HG03159 (cell line): ENCODE results near the gene IL17RB.

Experiments used
- ATAC-seq: cut with Tn5 transposase; IDR thresholded peaks from one replicate; pipeline ENCODE4 v1.9.1; 2021; ENCODE audit warnings: mild to moderate bottlenecking, moderate library complexity; ENCODE audit not compliant: unreplicated experiment

The IL17RB gene

GRCh38 chr3:53828581-53828980, 17.8 kb upstream of the IL17RB start:
- ATAC-seq: no peak

GRCh38 chr3:53829605-53830004, 16.8 kb upstream of the IL17RB start:
- no peak for ATAC-seq

GRCh38 chr3:53830944-53831343, 15.4 kb upstream of the IL17RB start:
- ATAC-seq: no peak

DNA sequence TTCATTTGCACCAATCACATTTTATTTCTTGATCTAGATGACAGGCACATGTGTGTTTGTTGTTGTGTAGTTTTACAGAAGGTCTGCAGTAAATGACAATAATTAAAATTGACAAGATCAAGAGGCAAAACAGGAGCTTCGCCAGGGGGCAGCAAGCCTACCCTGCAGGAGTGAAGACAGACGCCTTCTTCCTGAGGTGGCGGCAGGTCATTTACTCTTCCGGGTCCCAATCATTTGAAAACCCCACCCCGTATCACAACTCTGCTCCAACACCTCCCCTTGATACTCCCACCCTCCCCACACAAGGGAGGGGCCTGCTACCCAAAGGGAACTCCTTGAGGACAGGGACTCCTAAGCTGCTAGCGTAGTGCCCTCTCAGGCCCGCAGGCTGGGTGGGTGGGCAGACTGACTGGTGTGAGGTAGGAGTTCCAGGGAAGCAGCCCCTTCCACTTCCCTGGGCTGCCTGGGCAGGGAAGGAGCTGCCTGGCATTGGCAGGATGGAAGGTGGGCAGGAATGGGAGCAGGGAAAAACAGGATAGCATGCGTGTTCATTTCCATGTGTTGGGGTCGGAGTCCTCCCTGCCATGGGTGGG, 13.2 kb upstream of the IL17RB start:
- no peak for ATAC-seq

GRCh38 chr3:53833700-53834099, 12.7 kb upstream of the IL17RB start:
- no peak for ATAC-seq

- no peak for ATAC-seq
These were observed 11.8 kb upstream of the IL17RB start for GRCh38 chr3:53834429-53835095.

DNA sequence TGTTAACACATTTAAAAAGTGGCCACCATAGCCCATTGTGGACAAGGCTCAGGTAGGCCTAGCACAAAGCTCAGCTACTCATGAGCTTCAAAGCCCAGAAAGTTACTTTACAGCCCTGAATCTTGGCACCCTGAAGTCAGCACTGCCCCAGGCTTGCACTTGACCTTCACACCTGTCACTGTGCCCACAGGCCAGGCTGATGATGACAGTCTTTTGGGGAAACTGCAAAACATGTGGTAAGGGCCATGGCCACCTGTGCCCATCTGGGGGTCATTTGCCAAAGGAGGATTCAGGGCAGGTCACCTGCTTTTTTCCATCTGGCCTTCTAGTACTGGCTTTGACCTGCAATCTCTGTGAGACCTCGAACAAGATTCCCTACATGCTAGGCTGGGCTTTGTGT, 11.1 kb upstream of the IL17RB start:
- no peak for ATAC-seq

GRCh38 chr3:53836084-53836872, 10.1 kb upstream of the IL17RB start:
- no peak for ATAC-seq

- ATAC-seq: no peak
These were observed 9.0 kb upstream of the IL17RB start for GRCh38 chr3:53837331-53837730.

DNA sequence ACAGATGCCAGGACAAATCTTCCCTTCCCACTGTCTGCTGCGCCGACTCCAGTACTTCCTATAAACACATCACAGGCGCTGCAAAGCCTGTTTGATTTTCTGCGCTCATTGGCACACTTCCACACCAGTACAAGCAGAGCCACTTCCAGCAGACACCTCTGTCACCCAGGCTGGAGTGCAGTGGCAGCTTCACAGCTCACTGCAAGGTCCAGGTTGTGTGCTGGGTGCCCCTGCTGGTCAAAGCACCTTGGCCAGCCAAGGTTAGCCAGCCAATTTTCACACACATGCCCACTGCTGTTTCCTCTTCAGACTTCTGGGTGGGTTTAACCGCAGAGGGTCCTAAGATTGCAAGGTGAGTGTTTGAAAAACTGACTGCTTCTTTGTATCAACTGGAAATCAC, 5.1 kb upstream of the IL17RB start:
- no peak for ATAC-seq

DNA sequence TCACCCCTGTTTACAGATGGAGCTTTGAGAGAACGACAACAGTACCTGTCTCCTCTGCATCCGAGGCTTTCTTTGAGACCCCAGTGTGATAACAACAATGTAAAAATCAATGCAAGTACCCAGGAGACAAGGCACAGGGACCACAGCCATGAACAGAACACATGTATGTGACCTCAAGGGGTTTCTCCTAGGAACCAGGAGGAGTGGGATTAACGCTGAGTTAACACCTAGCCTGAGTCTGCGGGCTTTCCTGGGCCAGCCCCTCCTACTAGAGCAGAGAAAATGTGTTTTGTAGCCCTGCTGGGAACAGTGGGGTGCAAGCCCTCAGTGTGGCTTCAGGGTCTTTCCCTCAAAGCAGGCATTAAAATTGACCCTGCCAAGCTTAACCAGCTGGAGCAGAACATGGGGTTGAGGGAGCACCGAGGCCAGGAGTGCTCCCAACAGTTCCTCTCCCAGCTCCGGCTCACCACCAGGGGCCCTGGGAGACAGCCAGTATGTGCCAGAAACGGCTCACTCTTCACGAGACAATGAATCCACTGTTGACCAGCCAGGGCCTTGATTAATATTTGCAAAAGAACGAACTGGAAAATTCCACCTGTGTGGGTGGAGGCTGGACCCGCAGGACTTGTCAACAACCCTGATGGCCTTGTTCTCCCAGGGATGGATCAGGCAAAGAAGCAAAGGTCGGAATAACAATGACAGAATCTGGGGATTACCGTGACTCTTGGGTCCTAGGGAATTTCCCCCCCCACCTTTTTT, 3.8 kb upstream of the IL17RB start:
- ATAC-seq: no peak

GRCh38 chr3:53843195-53844177, 2.9 kb upstream of the IL17RB start:
- no peak for ATAC-seq

GRCh38 chr3:53844262-53845102, 1.9 kb upstream of the IL17RB start:
- ATAC-seq: no peak

GRCh38 chr3:53845103-53845880, 1.1 kb upstream of the IL17RB start:
- peak; percentile 32 for ATAC-seq

- ATAC-seq: no peak
These were observed 561 bp upstream of the IL17RB start for GRCh38 chr3:53845881-53846133.

DNA sequence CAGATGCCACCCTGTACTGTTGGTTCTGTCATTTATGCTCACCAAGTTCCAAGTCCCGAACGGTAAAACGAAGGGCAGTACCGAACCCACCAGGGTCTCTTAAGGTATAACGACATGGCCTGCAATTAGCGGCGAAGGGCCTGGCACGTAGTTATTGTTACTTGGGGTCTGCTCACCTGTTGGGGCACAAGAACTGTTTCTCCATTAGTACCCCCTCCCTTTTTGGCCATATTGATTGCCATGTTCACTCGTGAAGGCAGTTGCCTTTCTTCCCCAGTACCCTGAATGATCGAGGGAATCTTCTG, 435 bp downstream of the IL17RB start:
- ATAC-seq: no peak

DNA sequence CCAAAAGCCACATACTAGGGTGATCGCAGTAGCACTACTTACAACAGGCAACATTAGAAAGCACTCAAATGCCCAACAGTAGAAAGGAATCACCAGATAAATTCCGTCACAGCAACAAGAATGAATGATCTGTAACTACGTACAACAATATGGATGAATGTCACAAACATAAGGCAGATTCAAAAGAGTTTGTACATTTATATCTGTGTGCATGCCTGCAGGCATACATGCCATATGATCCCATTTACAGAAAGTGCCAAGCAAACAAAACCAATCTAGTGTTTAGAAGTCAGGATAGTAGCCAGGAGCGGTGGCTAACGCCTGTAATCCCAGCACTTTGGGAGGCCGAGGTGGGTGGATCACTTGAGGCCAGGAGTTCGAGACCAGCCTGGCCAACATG, 3.5 kb downstream of the IL17RB start:
- ATAC-seq: no peak

- ATAC-seq: no peak
These were observed 4.5 kb downstream of the IL17RB start for GRCh38 chr3:53850895-53851294.

DNA sequence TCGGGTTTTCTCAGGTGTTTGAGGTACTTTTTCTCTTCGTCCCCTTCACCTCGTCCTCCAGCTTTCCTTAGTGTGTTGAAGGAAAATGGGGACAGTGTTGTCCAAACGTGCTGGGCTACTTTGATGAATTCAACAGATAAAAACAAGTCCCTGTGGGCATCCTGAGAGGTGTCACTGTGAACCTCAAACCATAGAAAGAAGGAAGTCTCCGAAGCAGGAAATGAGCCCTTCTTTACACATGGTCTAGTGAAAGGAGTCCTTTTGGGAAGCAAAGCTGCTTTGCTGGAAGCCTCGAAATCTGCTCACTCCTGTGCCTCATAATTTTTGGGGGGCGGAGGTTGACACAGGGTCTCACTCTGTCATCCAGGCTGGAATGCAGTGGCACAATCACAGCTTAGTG, 10.6 kb downstream of the IL17RB start:
- ATAC-seq: no peak
